B cell (primary cell): Measurements from ENCODE around the gene TOMM70. TPM values are rescaled to one million over a fixed set of nuclear protein-coding genes. Genes with fewer than 3 reads are reported as not detected.

ENCODE experiments used
- ATAC-seq: fragments of 200-7000 bp; cut with Tn5 transposase; one replicate; pipeline ENCODE4 v1.10.0; 2021; ENCODE audit warnings: low read depth, mild to moderate bottlenecking, moderate number of reproducible peaks, moderate library complexity
- CTCF ChIA-PET: fragments of 350-600 bp; sonication (Branson Sonifier 250); formaldehyde crosslinking; loops from one replicate; lab custom pipeline; 2021; ENCODE audit warnings: antibody characterized with exemption, inconsistent platforms; lab: Charles Lee
- POLR2A ChIA-PET: fragments of 350-600 bp; sonication (Branson Sonifier 250); formaldehyde crosslinking; loops from one replicate; lab custom pipeline; 2021; ENCODE audit warnings: antibody characterized with exemption; lab: Charles Lee
- DNase-seq: peaks from one replicate; pipeline ENCODE4 v3.0.0; 2013
- H2AFZ ChIP-seq: 2 replicates; pipeline ENCODE4 v1.6.1; 2012; ENCODE audit warnings: mild to moderate bottlenecking, low read depth, low read length; ENCODE audit not compliant: insufficient read depth, poor library complexity, severe bottlenecking
- H3K27ac ChIP-seq, 2 donors: 1 replicate in 1 of 2; 2 replicates in 1 of 2; pipeline ENCODE4 v1.5.1; 2012 to 2013; ENCODE audit warnings: low read length in 2 of 2, mild to moderate bottlenecking in 2 of 2, moderate library complexity in 1 of 2
- H3K27me3 ChIP-seq, 4 experiments: fragments of 200-600 bp in 1 of 4; sonication (generic) in 1 of 4; replicated peaks in 1 of 4; 1 replicate in 2 of 4; 2 replicates in 2 of 4; pipeline versions ENCODE4 v1.6.1 to v1.7.0; 2013 to 2016; ENCODE audit warnings: low read length in 3 of 4, mild to moderate bottlenecking in 2 of 4, mixed read lengths in 1 of 4, moderate library complexity in 1 of 4; ENCODE audit not compliant: insufficient read depth in 4 of 4, control insufficient read depth in 3 of 4; ENCODE audit errors: control extremely low read depth in 1 of 4
- H3K36me3 ChIP-seq, 2 experiments: replicated peaks in 1 of 2; 1 replicate in 1 of 2; 2 replicates in 1 of 2; pipeline versions ENCODE4 v1.6.1 to v1.7.1; 2013; ENCODE audit warnings: low read length in 1 of 2; ENCODE audit not compliant: insufficient read depth in 2 of 2, control insufficient read depth in 1 of 2; ENCODE audit errors: control extremely low read depth in 1 of 2, extremely low read depth in 1 of 2
- H3K4me1 ChIP-seq, 2 donors: fragments of 200-600 bp in 1 of 2; sonication (generic) in 1 of 2; 1 replicate in 1 of 2; 2 replicates in 1 of 2; pipeline versions ENCODE4 v1.5.1 to v1.6.1; 2013 to 2017; ENCODE audit warnings: low read length in 2 of 2; ENCODE audit not compliant: control insufficient read depth in 2 of 2, insufficient read depth in 2 of 2
- H3K4me2 ChIP-seq: replicated peaks from 2 replicates; pipeline ENCODE3; 2012; ENCODE audit warnings: mild to moderate bottlenecking, low read depth, low read length; ENCODE audit not compliant: poor library complexity, severe bottlenecking
- H3K4me3 ChIP-seq, 5 experiments: fragments of 200-600 bp in 1 of 5; sonication (generic) in 1 of 5; 1 replicate in 3 of 5; 2 replicates in 2 of 5; pipeline versions ENCODE4 v1.5.1 to v1.7.0; 2011 to 2016; ENCODE audit warnings: low read length in 4 of 5, mild to moderate bottlenecking in 4 of 5, low read depth in 2 of 5, control low read depth in 1 of 5, moderate library complexity in 1 of 5; ENCODE audit not compliant: insufficient read depth in 1 of 5; ENCODE audit errors: control extremely low read depth in 1 of 5, extremely low read depth in 1 of 5
- H3K79me2 ChIP-seq: fragments of 200-600 bp; sonication (generic); one replicate; pipeline ENCODE4 v1.6.0; 2016; ENCODE audit warnings: low read length; ENCODE audit not compliant: control insufficient read depth, insufficient read depth
- H3K9ac ChIP-seq: fragments of 200-600 bp; sonication (generic); 2 replicates; pipeline ENCODE4 v1.6.1; 2017; ENCODE audit warnings: mild to moderate bottlenecking, low read length, moderate library complexity
- H3K9me3 ChIP-seq, 3 donors: one replicate each; pipeline versions ENCODE4 v1.6.1 to v1.7.1; 2013; ENCODE audit warnings: low read length in 2 of 3; ENCODE audit not compliant: control insufficient read depth in 2 of 3, insufficient read depth in 1 of 3; ENCODE audit errors: control extremely low read depth in 1 of 3
- H4K20me1 ChIP-seq: 2 replicates; pipeline ENCODE4 v1.6.0; 2012; ENCODE audit warnings: mild to moderate bottlenecking, low read length; ENCODE audit not compliant: insufficient read depth, control insufficient read depth, poor library complexity, severe bottlenecking
- H3K27ac Mint-ChIP-seq: one replicate; pipeline ENCODE4 v1.8.0; 2021; ENCODE audit warnings: mixed read lengths
- H3K27me3 Mint-ChIP-seq: one replicate; pipeline ENCODE4 v1.8.0; 2021; ENCODE audit warnings: mixed read lengths
- H3K4me1 Mint-ChIP-seq: one replicate; pipeline ENCODE4 v1.8.0; 2021; ENCODE audit warnings: mixed read lengths
- H3K4me3 Mint-ChIP-seq: one replicate; pipeline ENCODE4 v1.8.0; 2021; ENCODE audit warnings: mixed read lengths
- H3K9me3 Mint-ChIP-seq: one replicate; pipeline ENCODE4 v1.8.0; 2022; ENCODE audit warnings: mixed read lengths; ENCODE audit not compliant: insufficient read depth
- EZH2 ChIP-seq: IDR thresholded peaks from 2 replicates; pipeline ENCODE4 v1.6.1; 2012; ENCODE audit warnings: borderline replicate concordance, low read depth, mild to moderate bottlenecking, moderate library complexity, low read length; ENCODE audit not compliant: insufficient read depth, poor library complexity, severe bottlenecking
- WGBS: methylation state at CpG from one replicate; pipeline ENCODE4 v1.1.5; 2013; ENCODE audit warnings: missing lambda C conversion rate; ENCODE audit not compliant: insufficient coverage; 5-methylcytosine and 5-hydroxymethylcytosine counted together
- intact Hi-C: fragments of 100-400 bp; cut with micrococcal nuclease; formaldehyde crosslinking; loops from one replicate; pipeline ENCODE4 v1.10.0; 2022
- polyA plus RNA-seq: library from polyadenylated mRNA; depleted of rRNA; stranded (reverse); fragments of >200 nt; gene quantifications from 2 replicates; pipeline ENCODE4 v1.2.3, GENCODE V29; 2012
- total RNA-seq, 2 donors: library from RNA; stranded (reverse); fragments of 120-200 nt in 1 of 2; gene quantifications; 1 replicate in 1 of 2; 2 replicates in 1 of 2; pipeline versions ENCODE4 v1.2.3 to v1.2.4, GENCODE V29; 2013 to 2022
- TF ChIP-seq, protein P1 (sequence below): fragments of 200-600 bp; IDR thresholded peaks from one replicate; pipeline ENCODE4 v1.8.0; 2022; ENCODE audit warnings: antibody characterized with exemption, mild to moderate bottlenecking

Gene TOMM70
- total and polyA plus RNA-seq, 2 donors (not counting 1 experiment from before 2014, with no cell fraction given) = 6.9 to 30.0 TPM

DNA sequence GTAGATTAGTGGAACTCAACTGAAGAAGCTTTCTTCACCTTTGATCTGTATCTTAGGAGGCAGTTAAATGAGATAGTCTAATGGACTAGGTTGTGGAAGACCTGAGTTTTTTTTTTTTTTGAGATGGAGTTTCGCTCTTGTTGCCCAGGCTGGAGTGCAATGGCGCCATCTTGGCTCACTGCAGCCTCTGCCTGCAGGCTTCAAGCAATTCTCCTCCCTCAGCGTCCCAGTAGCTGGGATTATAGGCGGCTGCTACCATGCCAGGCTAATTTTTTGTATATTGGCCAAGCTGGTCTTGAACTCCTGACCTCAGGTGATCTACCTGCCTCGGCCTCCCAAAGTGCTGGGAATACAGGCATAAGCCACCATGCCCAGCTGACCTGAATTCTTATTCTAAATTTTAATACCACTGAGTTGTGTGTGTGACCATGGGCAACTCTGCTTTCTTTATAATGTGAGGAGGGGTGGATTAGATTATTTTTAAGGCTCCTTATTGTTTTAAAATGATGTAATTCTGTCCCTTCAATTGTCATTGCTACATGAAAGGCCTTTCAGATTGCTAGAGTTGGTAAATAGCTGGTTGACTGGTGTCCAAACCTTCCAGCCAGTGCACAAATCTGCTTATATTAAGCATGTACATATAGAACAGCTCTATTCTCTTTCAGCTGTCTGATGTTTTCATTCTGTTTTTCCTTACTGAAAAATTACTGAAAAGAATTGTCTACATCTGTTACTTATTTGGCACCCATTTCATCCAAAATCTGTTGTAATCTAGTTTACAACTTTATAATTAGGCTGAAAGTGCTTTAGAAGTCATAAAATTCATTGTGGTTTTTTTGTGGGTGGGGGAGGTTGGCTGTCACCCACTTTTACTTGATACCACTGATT lies 2.7 kb upstream of the TOMM70 start:
- Histone ChIP-seq H2AFZ (no peak overlapping the region), H4K20me1 (peaks cover 11% of the 10 kb centered on the region), H3K27me3 (no peaks in the 10 kb centered on the region), H3K79me2 (peaks cover 52% of the 10 kb centered on the region), H3K4me2 (no peak overlapping the region), H3K27ac (no peak overlapping the region), H3K9ac (no peak overlapping the region), H3K36me3 (no peaks in the 10 kb centered on the region), H3K4me3 (no peak overlapping the region), H3K9me3 (peaks cover 0 to 5% (median 0%) of the 10 kb centered on the region in 3 donors), H3K4me1 (peaks cover 18 to 22% of the 10 kb centered on the region in 2 donors)
- ChIA-PET CTCF (no interaction called here), POLR2A (no interaction called here)
- DNase-seq = no peak
- WGBS = 96% methylated on average over 3 of the region's 5 CpGs
- no peak overlapping the region for H3K4me3 Mint-ChIP-seq
- TF ChIP-seq, protein P1, sequence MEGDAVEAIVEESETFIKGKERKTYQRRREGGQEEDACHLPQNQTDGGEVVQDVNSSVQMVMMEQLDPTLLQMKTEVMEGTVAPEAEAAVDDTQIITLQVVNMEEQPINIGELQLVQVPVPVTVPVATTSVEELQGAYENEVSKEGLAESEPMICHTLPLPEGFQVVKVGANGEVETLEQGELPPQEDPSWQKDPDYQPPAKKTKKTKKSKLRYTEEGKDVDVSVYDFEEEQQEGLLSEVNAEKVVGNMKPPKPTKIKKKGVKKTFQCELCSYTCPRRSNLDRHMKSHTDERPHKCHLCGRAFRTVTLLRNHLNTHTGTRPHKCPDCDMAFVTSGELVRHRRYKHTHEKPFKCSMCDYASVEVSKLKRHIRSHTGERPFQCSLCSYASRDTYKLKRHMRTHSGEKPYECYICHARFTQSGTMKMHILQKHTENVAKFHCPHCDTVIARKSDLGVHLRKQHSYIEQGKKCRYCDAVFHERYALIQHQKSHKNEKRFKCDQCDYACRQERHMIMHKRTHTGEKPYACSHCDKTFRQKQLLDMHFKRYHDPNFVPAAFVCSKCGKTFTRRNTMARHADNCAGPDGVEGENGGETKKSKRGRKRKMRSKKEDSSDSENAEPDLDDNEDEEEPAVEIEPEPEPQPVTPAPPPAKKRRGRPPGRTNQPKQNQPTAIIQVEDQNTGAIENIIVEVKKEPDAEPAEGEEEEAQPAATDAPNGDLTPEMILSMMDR = no peak
- TF ChIP-seq EZH2 = no peak
- no peaks in the 10 kb centered on the region for H3K9me3 Mint-ChIP-seq
- no peak overlapping the region for H3K27ac Mint-ChIP-seq
- peaks cover 38% of the 10 kb centered on the region for H3K4me1 Mint-ChIP-seq
- ATAC-seq = no peak
- intact Hi-C loops = loop anchor here (5.0 kb wide), 4 partner anchors 89 to 1811 kb away; partner anchors contain the start of genes CPOX and TMEM45A
- no peaks in the 10 kb centered on the region for H3K27me3 Mint-ChIP-seq

GRCh38 chr3:100402891-100403290 lies 2.0 kb upstream of the TOMM70 start:
- no peaks in the 10 kb centered on the region for H3K27me3 ChIP-seq
- TF ChIP-seq EZH2 = no peak
- TF ChIP-seq, protein P1 = no peak
- intact Hi-C loops = loop anchor here (5.0 kb wide), 4 partner anchors 89 to 1811 kb away; partner anchors contain the start of genes CPOX and TMEM45A
- no peak overlapping the region for H3K27ac Mint-ChIP-seq
- peaks cover 56% of the 10 kb centered on the region for H3K79me2 ChIP-seq
- H2AFZ ChIP-seq = no peak overlapping the region
- no peaks in the 10 kb centered on the region for H3K9me3 ChIP-seq
- no peak overlapping the region for H3K4me3 Mint-ChIP-seq
- H3K36me3 ChIP-seq = no peaks in the 10 kb centered on the region
- H3K4me2 ChIP-seq = peak overlapping the region; percentile 87
- H3K4me1 ChIP-seq = peaks cover 18 to 22% of the 10 kb centered on the region in 2 donors
- ATAC-seq = no peak
- H3K4me3 ChIP-seq = no peak overlapping the region
- no peak for DNase-seq
- CTCF ChIA-PET = interaction anchor here (1.5 kb wide), 1 partner anchor 187 kb away, joined by 5 read pairs; no protein-coding TSS in a partner anchor
- POLR2A ChIA-PET = no interaction called here
- H3K27me3 Mint-ChIP-seq = no peaks in the 10 kb centered on the region
- no peaks in the 10 kb centered on the region for H3K9me3 Mint-ChIP-seq
- H3K4me1 Mint-ChIP-seq = peaks cover 42% of the 10 kb centered on the region
- peaks cover 11% of the 10 kb centered on the region for H4K20me1 ChIP-seq
- WGBS = no CpG with 5 or more reads among the region's 2 CpGs
- H3K27ac ChIP-seq = no peak overlapping the region
- no peak overlapping the region for H3K9ac ChIP-seq
